HG03196 (cell line): ENCODE data around the gene NUP155.
"Not testable (repeated sequence)": the region's sequence is repeated elsewhere in the genome, so short reads cannot be mapped to it uniquely, and the experiment has no call there.

Experiments used
- ATAC-seq: cut with Tn5 transposase; IDR thresholded peaks from one replicate; pipeline ENCODE4 v1.9.1; 2021; ENCODE audit not compliant: unreplicated experiment

NUP155 gene

GRCh38 chr5:37370864-37371726, at the start of gene NUP155:
Gene NUP155, minus strand, starts transcription at chr5:37371106. Its CDS starts 129 bp downstream, at chr5:37370977.
- ATAC-seq: peak; percentile 89

GRCh38 chr5:37417347-37417746, 46.4 kb upstream of the NUP155 start:
- no peak for ATAC-seq

- not testable (repeated sequence) for ATAC-seq
Observed at GRCh38 chr5:37415456-37415855, 44.5 kb upstream of the NUP155 start.

- ATAC-seq: no peak
Observed at GRCh38 chr5:37412515-37412914, 41.6 kb upstream of the NUP155 start.

GRCh38 chr5:37400501-37400900, 29.6 kb upstream of the NUP155 start:
- no peak for ATAC-seq

- ATAC-seq: no peak
Observed at GRCh38 chr5:37396352-37396751, 25.4 kb upstream of the NUP155 start.

GRCh38 chr5:37391591-37391990, 20.7 kb upstream of the NUP155 start:
- ATAC-seq: no peak

GRCh38 chr5:37379100-37379628, 8.3 kb upstream of the NUP155 start, which contains the start of gene WDR70:
Gene WDR70, plus strand, starts transcription at chr5:37379318. Its CDS starts 50 bp downstream, at chr5:37379368.
- peak; percentile 99 for ATAC-seq

GRCh38 chr5:37378066-37378465, 7.2 kb upstream of the NUP155 start:
- not testable (repeated sequence) for ATAC-seq

- no peak for ATAC-seq
Observed at GRCh38 chr5:37375091-37375490, 4.2 kb upstream of the NUP155 start.

- ATAC-seq: no peak
Observed at GRCh38 chr5:37370550-37370863, 399 bp downstream of the NUP155 start.

- ATAC-seq: no peak
Observed at GRCh38 chr5:37355161-37355560, 15.7 kb downstream of the NUP155 start.

GRCh38 chr5:37342741-37343140, 28.2 kb downstream of the NUP155 start:
- ATAC-seq: not testable (repeated sequence)

GRCh38 chr5:37334754-37335153, 36.2 kb downstream of the NUP155 start:
- not testable (repeated sequence) for ATAC-seq

- ATAC-seq: no peak
Observed at GRCh38 chr5:37326536-37326935, 44.4 kb downstream of the NUP155 start.

- ATAC-seq: no peak
Observed at GRCh38 chr5:37323607-37324006, 47.3 kb downstream of the NUP155 start.

- no peak for ATAC-seq
Observed at GRCh38 chr5:37319037-37319782, 51.7 kb downstream of the NUP155 start.

GRCh38 chr5:37316027-37316426, 54.9 kb downstream of the NUP155 start:
- no peak for ATAC-seq

GRCh38 chr5:37310360-37310759, 60.5 kb downstream of the NUP155 start:
- no peak for ATAC-seq

- no peak for ATAC-seq
Observed at GRCh38 chr5:37308793-37309192, 62.1 kb downstream of the NUP155 start.

- no peak for ATAC-seq
Observed at GRCh38 chr5:37304888-37305287, 66.0 kb downstream of the NUP155 start.

- ATAC-seq: not testable (repeated sequence)
Observed at GRCh38 chr5:37296313-37296712, 74.6 kb downstream of the NUP155 start.
